Peyer's patch (tissue), 4 donors: Measurements from ENCODE around the gene KCNQ5.

Experiments used
- CTCF ChIP-seq, 6 experiments: fragments of 450-650 bp in 4 of 6; fragments of 200-600 bp in 2 of 6; sonication (generic) in 1 of 6; IDR thresholded peaks; one replicate each; pipeline ENCODE4 v1.5.1; 2017 to 2019; ENCODE audit warnings: antibody characterized with exemption in 6 of 6, mild to moderate bottlenecking in 3 of 6, moderate library complexity in 1 of 6
- POLR2A ChIP-seq, 2 donors: fragments of 450-650 bp; IDR thresholded peaks; one replicate each; pipeline ENCODE4 v1.5.1; 2017; ENCODE audit warnings: antibody characterized with exemption in 2 of 2, mild to moderate bottlenecking in 2 of 2, moderate library complexity in 2 of 2

- TF ChIP-seq CTCF (IDR thresholded peaks at IDR 0.05) (no peak), POLR2A (IDR thresholded peaks at IDR 0.05) (no peak)
Measured at GRCh38 chr6:72627539-72627938, 5.7 kb downstream of the KCNQ5 start.
